Measurements from ENCODE around the gene CYP4F2.

DNA sequence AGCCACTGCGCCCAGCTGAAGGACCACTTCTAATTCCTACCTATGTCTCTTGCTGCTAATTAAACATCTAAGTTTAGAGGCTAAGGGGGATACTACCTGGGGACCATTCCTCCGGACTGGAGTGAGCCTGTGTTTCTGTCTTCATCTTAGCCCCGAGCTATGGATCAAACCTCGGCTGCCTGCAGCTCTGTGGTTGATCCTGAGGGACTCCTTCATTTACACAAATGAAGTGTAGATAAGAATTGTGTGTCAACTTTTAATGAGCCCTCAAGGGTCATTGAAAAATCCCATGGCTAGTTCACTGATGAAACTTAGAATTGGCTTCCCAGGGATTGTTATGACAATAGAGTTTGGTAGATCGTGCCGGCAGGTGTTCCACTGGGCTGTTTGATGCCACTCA is 51.0 kb downstream of the CYP4F2 start:
- no peak for TF ChIP-seq EZH2 (IDR thresholded peaks at IDR 0.05; ENCODE audit: low read length)
- TF ChIP-seq, protein P1, sequence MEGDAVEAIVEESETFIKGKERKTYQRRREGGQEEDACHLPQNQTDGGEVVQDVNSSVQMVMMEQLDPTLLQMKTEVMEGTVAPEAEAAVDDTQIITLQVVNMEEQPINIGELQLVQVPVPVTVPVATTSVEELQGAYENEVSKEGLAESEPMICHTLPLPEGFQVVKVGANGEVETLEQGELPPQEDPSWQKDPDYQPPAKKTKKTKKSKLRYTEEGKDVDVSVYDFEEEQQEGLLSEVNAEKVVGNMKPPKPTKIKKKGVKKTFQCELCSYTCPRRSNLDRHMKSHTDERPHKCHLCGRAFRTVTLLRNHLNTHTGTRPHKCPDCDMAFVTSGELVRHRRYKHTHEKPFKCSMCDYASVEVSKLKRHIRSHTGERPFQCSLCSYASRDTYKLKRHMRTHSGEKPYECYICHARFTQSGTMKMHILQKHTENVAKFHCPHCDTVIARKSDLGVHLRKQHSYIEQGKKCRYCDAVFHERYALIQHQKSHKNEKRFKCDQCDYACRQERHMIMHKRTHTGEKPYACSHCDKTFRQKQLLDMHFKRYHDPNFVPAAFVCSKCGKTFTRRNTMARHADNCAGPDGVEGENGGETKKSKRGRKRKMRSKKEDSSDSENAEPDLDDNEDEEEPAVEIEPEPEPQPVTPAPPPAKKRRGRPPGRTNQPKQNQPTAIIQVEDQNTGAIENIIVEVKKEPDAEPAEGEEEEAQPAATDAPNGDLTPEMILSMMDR (optimal IDR thresholded peaks at IDR 0.05 in 1 of 3, IDR thresholded peaks at IDR 0.05 in 1 of 3, conservative IDR thresholded peaks at IDR 0.05 in 1 of 3; ENCODE audit: extremely low read depth in 1 of 3, insufficient read depth in 2 of 3, low read length in 3 of 3): no peak

Measured in keratinocyte (primary cell).